ENCODE data around the gene UPK3BL2. TPM values are rescaled to one million over a fixed set of nuclear protein-coding genes. Genes with fewer than 3 reads are reported as not detected.
"Not testable (repeated sequence)": the region's sequence is repeated elsewhere in the genome, so short reads cannot be mapped to it uniquely, and the experiment has no call there.

Gene UPK3BL2
- total RNA-seq, 1 donor from 2014 or later = 88.8 TPM

GRCh38 chr7:102527822-102528793 is 15.4 kb downstream of the UPK3BL2 start:
- peak; percentile 17 for ATAC-seq

- not testable (repeated sequence) for ATAC-seq
These were observed 16.3 kb downstream of the UPK3BL2 start for GRCh38 chr7:102527182-102527581.

GRCh38 chr7:102524803-102525202 is 18.7 kb downstream of the UPK3BL2 start:
- ATAC-seq = peak; percentile 19

GRCh38 chr7:102520797-102521196 is 22.7 kb downstream of the UPK3BL2 start:
- not testable (repeated sequence) for ATAC-seq

- peak; percentile 96 for ATAC-seq
These were observed 25.8 kb downstream of the UPK3BL2 start, which contains the start of gene RASA4B for GRCh38 chr7:102517550-102518147. TSS of gene RASA4B (minus strand) at chr7:102517777. CDS start at chr7:102517710, 67 bp downstream.

GRCh38 chr7:102516951-102517350 is 26.5 kb downstream of the UPK3BL2 start:
- ATAC-seq = peak; percentile 20

GRCh38 chr7:102515889-102516288 is 27.6 kb downstream of the UPK3BL2 start:
- not testable (repeated sequence) for ATAC-seq

- ATAC-seq = peak; percentile 40
These were observed 28.4 kb downstream of the UPK3BL2 start for GRCh38 chr7:102514881-102515721.

GRCh38 chr7:102512642-102513221 is 30.8 kb downstream of the UPK3BL2 start:
- ATAC-seq = not testable (repeated sequence)

- ATAC-seq = peak; percentile 23
These were observed 31.5 kb downstream of the UPK3BL2 start for GRCh38 chr7:102511860-102512522.

GRCh38 chr7:102510575-102510974 is 32.9 kb downstream of the UPK3BL2 start:
- ATAC-seq = not testable (repeated sequence)

- not testable (repeated sequence) for ATAC-seq
These were observed 35.9 kb downstream of the UPK3BL2 start for GRCh38 chr7:102507410-102508088.

GRCh38 chr7:102505298-102506185 is 38.0 kb downstream of the UPK3BL2 start:
- ATAC-seq = peak; percentile 81

- not testable (repeated sequence) for ATAC-seq
These were observed 40.4 kb downstream of the UPK3BL2 start for GRCh38 chr7:102503141-102503540.

- not testable (repeated sequence) for ATAC-seq
These were observed 45.2 kb downstream of the UPK3BL2 start for GRCh38 chr7:102498321-102498720.

- ATAC-seq = not testable (repeated sequence)
These were observed 46.2 kb downstream of the UPK3BL2 start for GRCh38 chr7:102497308-102497707.

GRCh38 chr7:102496861-102497260 is 46.6 kb downstream of the UPK3BL2 start:
- not testable (repeated sequence) for ATAC-seq

GRCh38 chr7:102494473-102495149 is 48.9 kb downstream of the UPK3BL2 start:
- peak; percentile 62 for ATAC-seq

- ATAC-seq = not testable (repeated sequence)
These were observed 49.5 kb downstream of the UPK3BL2 start for GRCh38 chr7:102494026-102494425.
